Measurements from ENCODE around the gene APOBEC3F. TPM values are rescaled to one million over a fixed set of nuclear protein-coding genes. Genes with fewer than 3 reads are reported as not detected.
"Not testable (repeated sequence)": the region's sequence is repeated elsewhere in the genome, so short reads cannot be mapped to it uniquely, and the experiment has no call there.

Gene APOBEC3F
- total RNA-seq (10 to 100 TPM in 1 of 10 donors, 1 to 10 TPM in 9; 2.9 to 10.2 (median 5.1) TPM), polyA plus RNA-seq (10 to 100 TPM in 1 of 2 donors, 1 to 10 TPM in 1; 1.3 to 11.6 TPM)
- long read RNA-seq, donor 1, partial matches to known transcripts = 1 of 4 reads
- long read RNA-seq, donor 1, other reads (novel, unspliced or antisense) = 2 of 4 reads
- long read RNA-seq, donor 2, partial matches to known transcripts = 0 of 2 reads
- long read RNA-seq, donor 2, other reads (novel, unspliced or antisense) = 1 of 2 reads
- long read RNA-seq, donor 3, partial matches to known transcripts = 1 of 3 reads
- long read RNA-seq, donor 3, other reads (novel, unspliced or antisense) = 2 of 3 reads

- peak within 1 kb of the TSS in 9 of 10 donors; percentile 77 to 93 (median 85) for H3K27ac ChIP-seq
- peaks cover 0 to 17% (median 0%) of the 10 kb centered on the region in 9 donors for H3K36me3 ChIP-seq
- H3K27me3 ChIP-seq; intact Hi-C loops (cut with DNase I); H3K9me3 ChIP-seq: not testable (repeated sequence)
- DNase-seq = peak; percentile 66 to 68
- H3K4me1 ChIP-seq = peaks cover 4 to 21% (median 12%) of the 10 kb centered on the region in 9 donors
- ATAC-seq = peak; percentile 89 to 97 (median 94)
- WGBS, 2 donors = 3 to 5% methylated on average over 13 to 21 of the region's 21 CpGs
- H3K4me3 ChIP-seq = peak within 1 kb of the TSS; percentile 46 to 80 (median 64)
Observed at GRCh38 chr22:39040538-39041296, at the start of gene APOBEC3F. TSS of gene APOBEC3F (plus strand) at chr22:39040864. CDS start at chr22:39040961, 97 bp downstream.

- intact Hi-C loops (cut with DNase I) = not testable (repeated sequence)
Observed at GRCh38 chr22:38992871-38993371, 47.7 kb upstream of the APOBEC3F start.

GRCh38 chr22:38996105-38996504, 44.6 kb upstream of the APOBEC3F start:
- TF ChIP-seq CTCF (IDR thresholded peaks at IDR 0.05) = no peak
- Histone ChIP-seq H3K4me1 (peaks cover 0 to 7% (median 0%) of the 10 kb centered on the region in 9 donors), H3K36me3 (no peaks in the 10 kb centered on the region), H3K9me3 (no peaks in the 10 kb centered on the region), H3K27me3 (peaks cover 0 to 21% (median 4%) of the 10 kb centered on the region in 7 donors), H3K4me3 (no peak overlapping the region), H3K27ac (no peak overlapping the region)
- intact Hi-C loops (cut with DNase I) = loop anchor here in 2 of 10 donors (5.0 kb wide), 2 partner anchors 39 to 229 kb away; partner anchors contain the start of gene APOBEC3A (in 1 of the 2)
- no peak for DNase-seq
- no peak for ATAC-seq
- WGBS, 2 donors = 71 to 77% methylated on average over 6 of the region's 6 CpGs

More at GRCh38 chr22:38992871-38993371, 47.7 kb upstream of the APOBEC3F start:
- not testable (repeated sequence) for H3K4me1 ChIP-seq, H3K27ac ChIP-seq, H3K4me3 ChIP-seq, H3K36me3 ChIP-seq, H3K9me3 ChIP-seq
- ATAC-seq (peak in 7 of 8 donors; percentile 36 to 91 (median 63)), DNase-seq (peak in 1 of 2 donors; percentile 26)
- peaks cover 0 to 11% (median 0%) of the 10 kb centered on the region in 7 donors for H3K27me3 ChIP-seq
- WGBS, 2 donors = 18 to 21% methylated on average over 10 to 11 of the region's 12 CpGs

- DNase-seq (no peak), ATAC-seq (no peak)
- Histone ChIP-seq H3K36me3 (no peaks in the 10 kb centered on the region), H3K4me1 (peaks cover 0 to 7% (median 0%) of the 10 kb centered on the region in 9 donors), H3K27ac (no peak overlapping the region), H3K9me3 (no peaks in the 10 kb centered on the region), H3K4me3 (no peak overlapping the region), H3K27me3 (peaks cover 0 to 21% (median 4%) of the 10 kb centered on the region in 7 donors)
- no peak for TF ChIP-seq CTCF (IDR thresholded peaks at IDR 0.05)
- 90 to 91% methylated on average over 3 of the region's 3 CpGs for WGBS, 2 donors
- intact Hi-C loops (cut with DNase I) = loop anchor here in 2 of 10 donors (5.0 kb wide), 2 partner anchors 40 to 230 kb away; partner anchors contain the start of gene APOBEC3A (in 1 of the 2)
Observed at GRCh38 chr22:38997518-38997917, 43.1 kb upstream of the APOBEC3F start.

GRCh38 chr22:39003165-39003638, 37.5 kb upstream of the APOBEC3F start:
- no peak overlapping the region for H3K4me3 ChIP-seq
- H3K36me3 ChIP-seq = no peaks in the 10 kb centered on the region
- H3K27ac ChIP-seq = no peak overlapping the region
- DNase-seq (peak; percentile 54 to 69), ATAC-seq (peak; percentile 83 to 94 (median 92))
- no peaks in the 10 kb centered on the region for H3K9me3 ChIP-seq
- peaks cover 0 to 11% (median 0%) of the 10 kb centered on the region in 7 donors for H3K27me3 ChIP-seq
- peak; percentile 59 to 88 (median 79) for TF ChIP-seq CTCF (IDR thresholded peaks at IDR 0.05)
- intact Hi-C loops (cut with DNase I) = loop anchor here in 9 of 10 donors (1.0 to 10.0 kb wide), 13 partner anchors 72 to 238 kb away; partner anchors contain the start of genes APOBEC3G (in 1 of the 9) and CBX6 (in 1 of the 9)
- peaks cover 0 to 9% (median 7%) of the 10 kb centered on the region in 9 donors for H3K4me1 ChIP-seq
- whole genome bisulfite sequencing, 2 donors = 11 to 12% methylated on average over 7 of the region's 7 CpGs

Data from heart right ventricle (tissue), 16 donors.